HUES48 (cell line): Measurements from ENCODE around the gene ZPLD1.

Experiments used
- H3K27ac ChIP-seq: one replicate; pipeline ENCODE4 v1.7.0; 2013; ENCODE audit warnings: low read depth, low read length, inconsistent platforms
- H3K27me3 ChIP-seq: 2 replicates; pipeline ENCODE4 v1.6.1; 2013; ENCODE audit warnings: mild to moderate bottlenecking, low read length; ENCODE audit not compliant: control insufficient read depth, insufficient read depth
- H3K36me3 ChIP-seq: 2 replicates; pipeline ENCODE4 v1.6.1; 2013; ENCODE audit warnings: low read length; ENCODE audit not compliant: control insufficient read depth, insufficient read depth
- H3K4me1 ChIP-seq: 2 replicates; pipeline ENCODE4 v1.6.1; 2013; ENCODE audit warnings: mild to moderate bottlenecking, low read length; ENCODE audit not compliant: control insufficient read depth, insufficient read depth
- H3K4me3 ChIP-seq: 2 replicates; pipeline ENCODE4 v1.5.1; 2013; ENCODE audit warnings: mild to moderate bottlenecking, low read depth, low read length
- H3K9ac ChIP-seq: 2 replicates; pipeline ENCODE4 v1.6.1; 2013; ENCODE audit warnings: mild to moderate bottlenecking, low read depth, low read length, moderate library complexity
- H3K9me3 ChIP-seq: 2 replicates; pipeline ENCODE4 v1.6.1; 2013; ENCODE audit warnings: low read length; ENCODE audit not compliant: control insufficient read depth, insufficient read depth

ZPLD1 gene

DNA sequence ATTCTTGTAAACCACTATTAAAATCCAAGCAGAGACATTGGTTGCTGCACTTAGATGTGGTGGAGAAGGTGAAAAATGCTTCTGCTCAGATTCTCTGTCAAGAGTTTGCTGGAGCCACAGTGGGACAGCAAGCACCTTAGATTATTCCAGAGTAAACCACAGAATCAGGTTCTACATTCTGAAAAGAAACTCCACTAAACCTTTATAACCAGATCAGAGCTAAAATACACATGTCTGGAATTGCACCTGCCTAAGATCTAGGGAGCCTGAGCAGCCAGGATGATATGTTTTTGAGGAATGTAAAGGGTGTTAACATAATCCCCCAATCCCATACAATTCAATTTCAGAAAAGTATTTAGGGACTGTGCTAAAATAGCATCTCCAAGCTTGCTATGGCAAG is at the start of gene ZPLD1:
TSS of gene ZPLD1 (plus strand) at position 301 of the 400 bp plus-strand sequence. CDS start 3,473 bp downstream, outside the sequence.
- H3K27me3 ChIP-seq, result no peaks in the 10 kb centered on the region
- no peaks in the 10 kb centered on the region for H3K4me1 ChIP-seq
- no peaks in the 10 kb centered on the region for H3K36me3 ChIP-seq
- no peak within 1 kb of the TSS for H3K9ac ChIP-seq
- H3K4me3 ChIP-seq, result no peak within 1 kb of the TSS
- no peak within 1 kb of the TSS for H3K27ac ChIP-seq
- H3K9me3 ChIP-seq, result no peaks in the 10 kb centered on the region

DNA sequence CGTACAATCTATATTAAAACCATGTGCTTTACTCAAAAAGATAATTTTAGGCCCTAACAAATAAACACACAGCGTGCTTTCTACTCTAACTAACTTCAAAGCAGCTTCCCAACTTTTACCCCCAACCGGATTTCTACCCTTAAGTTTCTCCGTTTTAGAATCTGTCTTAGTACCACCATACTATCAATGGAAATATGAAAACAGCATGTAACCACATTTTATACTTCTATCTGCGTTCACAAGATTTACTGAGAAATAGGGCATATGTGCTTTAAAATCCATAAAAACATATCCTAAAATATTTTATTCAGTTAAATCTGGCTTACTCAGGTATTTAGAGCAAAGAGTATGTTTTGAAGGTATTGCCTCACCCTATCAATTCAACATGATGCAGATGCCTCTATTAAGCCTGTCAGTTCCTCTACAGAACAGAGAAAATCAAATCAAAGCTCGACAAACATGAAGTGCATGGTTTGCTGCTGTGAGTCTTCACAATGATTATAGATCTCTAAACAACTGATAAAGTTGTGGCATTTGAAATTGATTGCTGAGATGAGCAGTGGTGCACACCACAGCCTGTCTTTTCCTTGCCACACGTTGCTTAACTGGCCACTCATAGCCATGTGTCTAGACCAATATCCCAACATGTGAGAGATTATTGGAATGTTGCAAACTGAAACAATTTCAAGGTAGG is 44.5 kb upstream of the ZPLD1 start:
- 0 out of 2 replicates have a peak, but pooled peaks cover 5% of the 10 kb centered on the region for H3K4me1 ChIP-seq
- no peak overlapping the region for H3K9ac ChIP-seq
- no peak overlapping the region for H3K27ac ChIP-seq
- H3K9me3 ChIP-seq, result peaks cover 2% of the 10 kb centered on the region; the same call in 1 of the 2 replicates
- no peaks in the 10 kb centered on the region for H3K36me3 ChIP-seq
- H3K27me3 ChIP-seq, result no peaks in the 10 kb centered on the region
- H3K4me3 ChIP-seq, result no peak overlapping the region

DNA sequence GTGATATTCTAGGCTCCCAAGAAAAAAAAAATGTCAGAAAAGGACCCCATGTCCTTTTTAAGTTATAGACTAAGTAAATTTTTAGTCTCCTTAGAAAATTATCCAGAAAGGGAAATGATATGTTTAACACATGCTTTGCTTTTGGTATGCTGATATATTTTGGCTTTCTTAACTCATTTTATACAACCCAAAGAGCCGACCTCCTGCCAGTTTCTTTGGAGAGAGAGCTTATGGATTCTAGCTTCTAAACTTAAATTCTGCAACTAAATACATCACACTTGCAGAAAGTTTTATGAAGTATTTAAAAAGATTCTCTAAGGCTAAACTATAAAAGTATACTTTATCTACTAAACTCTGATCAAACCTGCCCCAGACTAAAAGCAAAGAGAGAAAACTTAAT is 43.9 kb upstream of the ZPLD1 start:
- Histone ChIP-seq H3K36me3 (no peaks in the 10 kb centered on the region), H3K9ac (no peak overlapping the region), H3K27me3 (no peaks in the 10 kb centered on the region), H3K27ac (no peak overlapping the region), H3K9me3 (peaks cover 3% of the 10 kb centered on the region; the same call in 1 of the 2 replicates), H3K4me1 (0 out of 2 replicates have a peak, but pooled peaks cover 5% of the 10 kb centered on the region), H3K4me3 (no peak overlapping the region)

DNA sequence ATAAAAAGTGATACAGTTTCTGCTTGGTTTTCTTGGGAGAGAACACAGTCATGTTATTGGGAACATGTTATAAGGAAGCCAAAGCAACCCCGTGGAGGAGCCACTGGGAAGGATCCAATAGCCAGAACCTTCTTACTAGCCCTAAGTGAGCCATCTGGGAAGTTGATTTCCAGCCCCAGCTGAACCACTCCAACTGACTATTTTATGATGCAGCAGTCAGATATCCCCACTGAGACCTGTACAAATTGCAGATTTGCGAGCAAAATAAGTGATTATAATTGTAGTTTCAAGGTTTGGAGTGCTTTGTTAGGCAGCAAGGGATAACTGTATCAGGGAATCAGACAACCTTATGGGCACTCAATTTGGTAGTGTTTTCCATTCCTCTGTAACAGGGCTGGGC is 43.3 kb upstream of the ZPLD1 start:
- H3K4me3 ChIP-seq, result no peak overlapping the region
- H3K27ac ChIP-seq, result no peak overlapping the region

DNA sequence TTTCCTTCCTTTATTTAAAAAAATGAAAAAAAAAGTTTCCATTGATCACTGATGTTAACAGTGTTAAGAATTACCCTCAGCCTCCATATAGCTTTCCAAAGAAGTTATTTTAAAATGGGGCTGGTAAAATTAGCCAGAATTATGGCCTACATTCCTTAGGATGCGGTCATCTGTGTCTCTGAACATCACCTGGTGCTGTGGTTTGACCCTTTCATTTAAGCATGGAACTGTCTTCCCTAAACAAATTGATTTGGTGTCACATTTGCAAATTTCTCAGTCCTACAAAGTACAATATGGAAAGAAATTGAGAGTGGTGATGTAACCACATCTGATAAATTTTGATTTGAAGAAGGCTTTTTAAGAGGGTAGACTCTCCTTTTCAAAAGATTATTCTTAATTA is 40.3 kb upstream of the ZPLD1 start:
- Histone ChIP-seq H3K9ac (no peak overlapping the region), H3K36me3 (no peaks in the 10 kb centered on the region), H3K4me1 (0 out of 2 replicates have a peak, but pooled peaks cover 5% of the 10 kb centered on the region), H3K27me3 (no peaks in the 10 kb centered on the region), H3K9me3 (peaks cover 3% of the 10 kb centered on the region; the same call in 1 of the 2 replicates), H3K27ac (no peak overlapping the region), H3K4me3 (no peak overlapping the region)

More for the DNA sequence above, 43.3 kb upstream of the ZPLD1 start:
- H3K36me3 ChIP-seq, result no peaks in the 10 kb centered on the region
- H3K9ac ChIP-seq, result no peak overlapping the region
- no peaks in the 10 kb centered on the region for H3K27me3 ChIP-seq
- H3K9me3 ChIP-seq, result peaks cover 3% of the 10 kb centered on the region; the same call in 1 of the 2 replicates
- 0 out of 2 replicates have a peak, but pooled peaks cover 5% of the 10 kb centered on the region for H3K4me1 ChIP-seq

DNA sequence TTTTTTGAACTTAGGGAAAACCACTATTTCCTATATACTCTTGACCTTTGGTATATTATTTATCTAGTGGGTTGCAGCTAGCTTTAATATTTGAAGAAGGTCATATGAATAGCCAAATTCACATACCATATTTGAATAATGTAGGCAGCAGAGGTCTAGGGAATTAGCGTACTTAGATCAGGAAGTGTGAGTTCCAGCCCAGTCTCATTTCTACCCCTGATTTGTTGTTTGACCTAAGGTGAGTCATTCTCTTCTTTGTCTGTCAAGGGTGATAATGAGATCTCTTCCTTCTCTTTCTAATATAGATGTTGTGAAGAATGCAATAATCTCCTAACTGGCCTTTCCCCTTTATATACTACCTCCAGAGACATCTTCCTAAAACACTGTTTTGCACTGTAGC is 36.6 kb upstream of the ZPLD1 start:
- H3K27ac ChIP-seq, result no peak overlapping the region
- no peak overlapping the region for H3K9ac ChIP-seq
- peaks cover 3% of the 10 kb centered on the region; the same call in 1 of the 2 replicates for H3K9me3 ChIP-seq
- H3K4me1 ChIP-seq, result peaks cover 2% of the 10 kb centered on the region; the same call in 1 of the 2 replicates
- no peaks in the 10 kb centered on the region for H3K36me3 ChIP-seq
- H3K4me3 ChIP-seq, result no peak overlapping the region
- H3K27me3 ChIP-seq, result no peaks in the 10 kb centered on the region

DNA sequence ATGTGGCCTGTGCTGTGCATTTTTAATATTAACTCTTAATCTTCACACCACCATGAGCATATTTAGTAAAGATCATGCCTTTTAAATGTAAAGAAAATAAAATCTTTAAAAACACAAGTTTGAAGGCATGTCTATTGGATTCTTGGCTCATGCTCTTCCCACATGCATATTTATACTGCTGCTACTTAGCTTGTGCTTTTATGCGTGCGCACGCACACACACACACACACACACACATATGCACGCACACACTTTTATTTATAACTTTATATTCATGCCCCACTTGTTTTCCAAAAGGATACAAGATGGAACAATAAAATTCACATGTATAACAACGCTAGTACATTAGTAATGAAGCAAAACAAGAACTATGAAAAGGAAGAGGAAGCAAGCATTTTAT is 36.1 kb upstream of the ZPLD1 start:
- Histone ChIP-seq H3K27ac (no peak overlapping the region), H3K4me1 (peaks cover 2% of the 10 kb centered on the region; the same call in 1 of the 2 replicates), H3K9ac (no peak overlapping the region), H3K9me3 (peaks cover 3% of the 10 kb centered on the region; the same call in 1 of the 2 replicates), H3K27me3 (no peaks in the 10 kb centered on the region), H3K4me3 (no peak overlapping the region), H3K36me3 (no peaks in the 10 kb centered on the region)

DNA sequence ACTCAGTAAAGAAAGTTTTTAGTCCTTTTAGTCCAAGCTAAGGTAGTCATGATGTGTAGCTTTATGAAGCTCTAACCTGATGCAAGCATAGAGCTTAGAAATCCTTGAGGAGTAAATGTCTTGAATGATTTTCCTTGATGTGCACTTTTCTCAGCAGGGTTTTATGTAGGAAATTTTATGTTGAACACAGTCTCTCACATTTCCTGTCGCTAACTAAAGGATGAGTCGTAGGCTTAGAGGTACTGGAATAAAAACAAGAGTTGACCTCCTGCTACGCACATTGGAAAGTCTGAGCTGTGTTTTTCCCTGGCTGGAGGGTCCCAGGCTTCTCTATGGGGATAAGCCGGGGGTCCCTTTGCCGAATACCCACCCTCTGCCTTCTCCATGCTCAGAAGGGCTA is 34.7 kb upstream of the ZPLD1 start:
- H3K4me3 ChIP-seq, result no peak overlapping the region
- H3K4me1 ChIP-seq, result peaks cover 2% of the 10 kb centered on the region; the same call in 1 of the 2 replicates
- no peak overlapping the region for H3K27ac ChIP-seq
- H3K36me3 ChIP-seq, result no peaks in the 10 kb centered on the region
- H3K9me3 ChIP-seq, result peaks cover 3% of the 10 kb centered on the region; the same call in 1 of the 2 replicates
- H3K27me3 ChIP-seq, result no peaks in the 10 kb centered on the region
- no peak overlapping the region for H3K9ac ChIP-seq

DNA sequence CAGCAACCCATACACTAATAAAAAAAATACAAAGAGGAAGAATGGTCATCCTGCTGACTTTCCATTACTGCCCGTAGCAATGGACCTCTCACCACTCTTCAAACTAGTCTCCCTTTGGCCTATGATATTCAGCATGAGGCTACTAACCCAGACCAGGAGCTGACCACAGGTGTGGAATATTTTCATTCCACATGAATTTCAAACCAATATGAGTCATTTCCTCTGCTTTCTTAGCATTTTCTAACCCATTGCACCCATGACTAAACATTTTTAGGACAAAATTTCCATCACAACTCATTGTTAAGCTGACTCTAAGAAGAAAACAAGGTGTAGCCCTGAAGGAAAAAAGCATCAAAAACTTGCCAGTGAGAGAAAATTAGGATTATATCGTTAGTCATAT is 34.0 kb upstream of the ZPLD1 start:
- H3K36me3 ChIP-seq, result no peaks in the 10 kb centered on the region
- no peaks in the 10 kb centered on the region for H3K27me3 ChIP-seq
- H3K9me3 ChIP-seq, result no peaks in the 10 kb centered on the region
- H3K9ac ChIP-seq, result no peak overlapping the region
- no peak overlapping the region for H3K27ac ChIP-seq
- H3K4me3 ChIP-seq, result no peak overlapping the region
- H3K4me1 ChIP-seq, result peaks cover 2% of the 10 kb centered on the region; the same call in 1 of the 2 replicates

DNA sequence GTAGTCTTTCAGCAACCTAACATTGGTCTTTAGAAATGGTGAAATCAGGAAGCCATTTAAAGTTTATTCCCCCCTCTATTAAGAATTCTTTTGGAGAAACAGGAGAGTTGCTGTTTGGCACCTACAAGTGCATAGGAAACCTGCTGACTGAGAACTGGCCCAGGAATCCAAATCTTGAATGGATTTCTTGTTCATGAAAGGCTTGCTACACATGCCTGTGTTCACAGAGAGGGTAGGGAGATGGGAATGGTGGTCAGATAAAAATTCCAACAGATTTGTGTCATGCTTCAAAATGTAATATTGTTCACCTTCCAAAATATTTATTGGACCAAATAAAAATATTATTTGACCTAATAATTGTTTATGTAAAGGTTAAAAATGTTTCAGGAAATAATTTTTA is 24.2 kb upstream of the ZPLD1 start:
- no peaks in the 10 kb centered on the region for H3K4me1 ChIP-seq
- no peaks in the 10 kb centered on the region for H3K36me3 ChIP-seq
- H3K9ac ChIP-seq, result no peak overlapping the region
- no peaks in the 10 kb centered on the region for H3K9me3 ChIP-seq
- no peaks in the 10 kb centered on the region for H3K27me3 ChIP-seq
- no peak overlapping the region for H3K27ac ChIP-seq
- H3K4me3 ChIP-seq, result no peak overlapping the region

DNA sequence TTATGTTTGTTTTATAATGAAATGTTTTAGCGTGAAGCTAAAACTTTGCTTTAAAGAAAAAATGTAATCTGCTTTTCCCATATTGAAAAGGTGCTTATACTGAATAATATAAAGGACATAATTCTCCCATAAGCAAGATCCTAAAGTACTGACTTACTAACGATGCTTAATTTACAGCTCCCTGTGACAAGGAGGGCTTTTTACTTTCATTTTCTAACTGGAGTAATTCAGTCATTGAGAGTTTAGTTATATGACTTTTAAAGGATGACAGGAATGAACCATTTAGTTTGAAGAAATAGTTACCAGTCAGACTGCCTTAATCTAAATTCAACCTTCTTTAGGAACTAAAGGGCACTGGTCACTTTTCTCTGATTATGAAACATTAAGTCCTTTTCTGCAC is 19.3 kb upstream of the ZPLD1 start:
- Histone ChIP-seq H3K4me3 (no peak overlapping the region), H3K27ac (no peak overlapping the region), H3K9me3 (no peaks in the 10 kb centered on the region), H3K4me1 (no peaks in the 10 kb centered on the region), H3K27me3 (no peaks in the 10 kb centered on the region), H3K36me3 (no peaks in the 10 kb centered on the region), H3K9ac (no peak overlapping the region)
